Measurements from ENCODE around the gene GSTM2. TPM values are rescaled to one million over a fixed set of nuclear protein-coding genes. Genes with fewer than 3 reads are reported as not detected.

Gene GSTM2
- total RNA-seq (2021), result 14.9 and 15.3 TPM in 2 replicates
- long read RNA-seq, transcript GSTM2-201 (8 exons, 1,157 nt), result major isoform, 12 of 14 reads
- long read RNA-seq, partial matches to known transcripts, result 0 of 14 reads
- long read RNA-seq, other reads (novel, unspliced or antisense), result 2 of 14 reads

- no peak within 1 kb of the TSS for H4K5ac ChIP-seq (ENCODE audit: insufficient read length, low read depth, low read length)
- no peak within 1 kb of the TSS for H3K23ac ChIP-seq (ENCODE audit: insufficient read length, low read depth, low read length)
- DNase-seq, result peak; percentile 95
- no peak within 1 kb of the TSS for H3T11ph ChIP-seq (ENCODE audit: low read length)
- H2BK120ac ChIP-seq (ENCODE audit: low read depth, low read length, poor library complexity, severe bottlenecking), result no peak within 1 kb of the TSS
- no peak within 1 kb of the TSS for H2AK5ac ChIP-seq (ENCODE audit: insufficient read length, low read length)
- H3K9ac ChIP-seq (ENCODE audit: extremely low read depth, insufficient read length, low read length), result no peak within 1 kb of the TSS
- peaks cover 0 to 11% (median 0%) of the 10 kb centered on the region in 3 experiments; a peak in 2 of 7 replicates for H3K36me3 Mint-ChIP-seq (ENCODE audit: insufficient read depth in 1 of 3, low read depth in 3 of 3)
- H3K4me1 ChIP-seq (ENCODE audit: insufficient read depth, low read length), result no peaks in the 10 kb centered on the region
- no peak within 1 kb of the TSS for H2BK20ac ChIP-seq (ENCODE audit: low read depth, low read length, poor library complexity, severe bottlenecking)
- H3K14ac ChIP-seq (ENCODE audit: insufficient read depth, low read length), result no peak within 1 kb of the TSS
- TF ChIP-seq CTCF (conservative IDR thresholded peaks at IDR 0.05), result no peak
- peaks cover 8% of the 10 kb centered on the region for H3K27me3 Mint-ChIP-seq (ENCODE audit: low read depth)
- H3K4me2 ChIP-seq (ENCODE audit: insufficient read depth, insufficient read length, low read length), result peak within 1 kb of the TSS; percentile 52
- H2BK15ac ChIP-seq (ENCODE audit: low read depth, low read length), result no peak within 1 kb of the TSS
- H3K9me3 ChIP-seq (ENCODE audit: control insufficient read depth, low read depth, low read length), result no peaks in the 10 kb centered on the region
- peaks cover 3% of the 10 kb centered on the region for H3K23me2 ChIP-seq (ENCODE audit: insufficient read length, low read depth, low read length, poor library complexity, severe bottlenecking)
- no peak within 1 kb of the TSS for H3K56ac ChIP-seq (ENCODE audit: insufficient read length, low read depth, low read length)
- peak within 1 kb of the TSS; percentile 59 for H2AFZ ChIP-seq (ENCODE audit: low read length)
- peak within 1 kb of the TSS; percentile 71 to 77 for H3K4me3 Mint-ChIP-seq
- no peaks in the 10 kb centered on the region for H3K27me3 ChIP-seq (ENCODE audit: insufficient read depth, low read length)
- H3K18ac ChIP-seq (ENCODE audit: insufficient read length, low read depth, low read length), result no peak within 1 kb of the TSS
- H2BK5ac ChIP-seq (ENCODE audit: insufficient read length, low read length), result no peak within 1 kb of the TSS
- no peak within 1 kb of the TSS for H3K27ac ChIP-seq (ENCODE audit: insufficient read length, low read depth, low read length)
- no peak within 1 kb of the TSS for H4K8ac ChIP-seq (replicated peaks; ENCODE audit: insufficient read length, low read depth, low read length)
- WGBS (ENCODE audit: extremely low coverage, insufficient read length, low lambda C conversion rate), result no CpG with 5 or more reads among the region's 22 CpGs
- no peak within 1 kb of the TSS for H4K91ac ChIP-seq (ENCODE audit: insufficient read length, low read depth, low read length)
- no peak within 1 kb of the TSS for H3K4ac ChIP-seq (ENCODE audit: low read depth, low read length)
- H2BK12ac ChIP-seq (ENCODE audit: insufficient read length, low read depth, low read length), result no peak within 1 kb of the TSS
- H4K20me1 ChIP-seq (ENCODE audit: control insufficient read depth, insufficient read depth, insufficient read length), result no peaks in the 10 kb centered on the region
- H3K79me2 ChIP-seq (ENCODE audit: insufficient read depth, low read length), result no peaks in the 10 kb centered on the region
- no peaks in the 10 kb centered on the region for H3K79me1 ChIP-seq (ENCODE audit: insufficient read depth, low read depth, low read length, poor library complexity, severe bottlenecking)
- H3K9me3 Mint-ChIP-seq, result peaks cover 0 to 2% of the 10 kb centered on the region in 2 experiments; a peak in 1 of 5 replicates
- peaks cover 8 to 13% of the 10 kb centered on the region in 2 experiments; a peak in 3 of 4 replicates for H3K4me1 Mint-ChIP-seq
- no peak within 1 kb of the TSS for H3K27ac Mint-ChIP-seq
Observed at GRCh38 chr1:109667452-109668122, at the start of gene GSTM2. Gene GSTM2 (plus strand): TSS chr1:109668057. CDS start chr1:109668116, 59 bp downstream.
